TTC549 (cell line): ENCODE measurements around the gene LSS.
"Not testable (repeated sequence)": the region's sequence is repeated elsewhere in the genome, so short reads cannot be mapped to it uniquely, and the experiment has no call there.

Experiments
- FAIRE-seq: peaks from 2 replicates; lab custom pipeline; 2012; peaks lifted over from hg19 to GRCh38; lab: Jason Lieb, UNC

The LSS gene

GRCh38 chr21:46185716-46186115 lies 42.9 kb downstream of the LSS start:
- FAIRE-seq, result no peak

GRCh38 chr21:46184625-46185555 lies 43.7 kb downstream of the LSS start:
- no peak for FAIRE-seq

DNA sequence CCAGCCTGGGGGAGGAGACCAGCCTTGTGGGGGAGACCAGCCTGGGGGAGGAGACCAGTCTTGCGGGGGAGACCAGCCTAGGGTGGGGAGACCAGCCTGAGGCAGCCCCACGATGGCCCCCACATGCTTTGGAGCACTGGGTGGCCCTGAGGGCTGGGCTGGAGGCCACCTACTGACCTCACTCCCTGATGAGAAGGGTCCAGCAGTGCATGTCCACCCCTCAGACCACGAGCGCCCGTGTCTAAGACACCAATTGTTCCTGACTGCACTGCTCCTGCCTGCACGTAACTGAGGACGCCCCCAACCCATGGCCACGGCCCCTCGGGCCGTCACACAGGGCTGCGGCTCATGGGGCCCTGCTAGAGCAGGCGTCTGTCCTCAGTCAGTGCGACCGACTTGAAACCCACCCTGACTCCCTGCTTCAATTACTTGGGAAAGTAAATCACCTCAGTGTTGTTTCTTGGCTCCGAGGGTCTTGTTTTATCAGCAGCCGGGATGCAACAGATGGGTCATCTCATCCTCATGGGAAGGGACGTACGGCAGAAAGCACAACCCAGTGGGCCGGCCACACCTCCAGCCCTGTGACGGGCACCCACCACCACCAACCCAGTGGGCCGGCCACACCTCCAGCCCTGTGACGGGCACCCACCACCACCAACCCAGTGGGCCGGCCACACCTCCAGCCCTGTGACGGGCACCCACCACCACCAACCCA lies 44.5 kb downstream of the LSS start, which contains the start of gene SPATC1L:
TSS of gene SPATC1L (minus strand) at position 550 of the 715 bp plus-strand sequence. CDS start 1,643 bp downstream, outside the sequence.
- no peak for FAIRE-seq

DNA sequence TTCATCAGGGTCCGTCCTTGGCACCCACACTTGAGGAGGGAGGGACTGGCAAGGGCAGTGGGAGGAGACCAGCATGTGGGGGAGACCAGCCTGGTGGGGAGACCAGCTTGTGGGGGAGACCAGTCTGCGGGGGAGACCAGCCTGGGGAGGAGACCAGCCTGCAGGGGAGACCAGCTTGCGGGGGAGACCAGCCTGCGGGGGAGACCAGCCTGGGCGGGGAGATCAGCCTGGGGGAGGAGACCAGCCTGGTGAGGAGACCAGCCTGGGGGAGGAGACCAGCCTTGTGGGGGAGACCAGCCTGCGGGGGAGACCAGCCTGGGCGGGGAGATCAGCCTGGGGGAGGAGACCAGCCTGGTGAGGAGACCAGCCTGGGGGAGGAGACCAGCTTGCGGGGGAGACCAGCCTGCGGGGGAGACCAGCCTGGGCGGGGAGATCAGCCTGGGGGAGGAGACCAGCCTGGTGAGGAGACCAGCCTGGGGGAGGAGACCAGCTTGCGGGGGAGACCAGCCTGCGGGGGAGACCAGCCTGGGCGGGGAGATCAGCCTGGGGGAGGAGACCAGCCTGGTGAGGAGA lies 45.2 kb downstream of the LSS start:
- FAIRE-seq, result not testable (repeated sequence)

- FAIRE-seq, result no peak
Measured at GRCh38 chr21:46182548-46183336, 45.8 kb downstream of the LSS start.

- no peak for FAIRE-seq
Measured at GRCh38 chr21:46181953-46182547, 46.5 kb downstream of the LSS start.

- no peak for FAIRE-seq
Measured at GRCh38 chr21:46181436-46181835, 47.1 kb downstream of the LSS start.

DNA sequence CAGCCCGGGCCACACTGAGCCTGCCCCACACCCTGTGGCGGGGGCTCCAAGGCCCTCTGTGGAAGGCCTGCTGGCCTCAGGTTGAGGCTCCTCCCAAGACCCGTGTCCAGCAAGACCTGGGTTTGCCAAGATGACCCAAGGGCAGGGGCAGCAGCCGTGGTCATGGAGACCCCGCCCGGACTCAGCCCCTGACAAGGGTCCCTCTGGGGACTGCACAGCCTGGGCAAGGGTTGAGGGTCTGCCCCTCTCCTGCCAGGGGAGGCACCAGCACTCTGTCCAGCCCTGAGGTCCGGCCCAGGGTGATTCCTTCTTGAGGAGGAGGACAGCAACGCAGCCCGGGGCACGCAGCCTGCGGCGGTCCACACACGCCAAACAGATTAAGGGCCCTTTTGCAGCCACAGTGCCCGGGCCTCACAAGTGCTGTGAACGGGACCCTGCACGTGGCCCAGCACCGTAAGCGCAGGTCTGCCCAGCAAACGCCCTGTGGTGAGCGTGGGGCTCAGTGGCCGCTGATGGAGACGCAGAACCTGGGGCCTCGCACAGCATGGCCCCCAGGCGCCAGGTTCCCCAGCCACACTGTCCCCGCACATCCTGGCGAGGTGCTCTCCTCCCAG lies 47.7 kb downstream of the LSS start:
- FAIRE-seq, result no peak

DNA sequence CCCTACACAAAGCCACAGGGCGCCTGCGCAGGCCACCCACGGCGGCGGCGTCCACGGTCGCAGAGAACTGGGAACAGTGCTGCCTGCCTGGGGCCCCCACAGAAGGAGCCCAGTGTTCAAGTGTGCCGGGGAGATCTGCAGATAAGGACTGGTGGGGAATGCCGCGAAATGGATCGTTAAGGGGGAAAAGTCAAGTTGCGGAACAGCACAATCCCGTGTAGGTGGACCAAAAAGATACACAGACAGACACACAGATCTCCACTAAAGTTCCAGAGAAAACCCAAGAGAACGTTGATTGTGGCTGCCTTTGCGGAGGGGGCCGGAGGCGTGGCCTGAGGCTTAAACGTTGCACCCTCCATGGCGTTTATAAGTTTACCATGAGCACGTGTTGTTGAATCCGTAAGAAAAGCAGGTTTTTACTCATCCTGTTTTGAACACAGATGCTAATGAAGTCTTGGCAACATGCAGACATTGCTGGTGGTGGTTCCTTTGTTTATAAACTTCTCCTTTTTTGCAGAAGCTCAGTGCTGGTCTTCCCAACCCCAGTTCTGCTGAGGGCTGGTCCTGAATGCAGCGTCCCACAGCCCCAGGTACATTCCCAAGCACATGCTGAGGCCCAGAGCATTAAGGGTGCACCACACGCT lies 48.4 kb downstream of the LSS start:
- no peak for FAIRE-seq

GRCh38 chr21:46179708-46180078 lies 48.9 kb downstream of the LSS start:
- FAIRE-seq, result no peak

GRCh38 chr21:46178961-46179360 lies 49.6 kb downstream of the LSS start:
- no peak for FAIRE-seq

GRCh38 chr21:46176443-46177129 lies 52.0 kb downstream of the LSS start:
- FAIRE-seq, result not testable (repeated sequence)

GRCh38 chr21:46173573-46173972 lies 55.0 kb downstream of the LSS start:
- no peak for FAIRE-seq

- no peak for FAIRE-seq
Measured at GRCh38 chr21:46172863-46173528, 55.6 kb downstream of the LSS start.

DNA sequence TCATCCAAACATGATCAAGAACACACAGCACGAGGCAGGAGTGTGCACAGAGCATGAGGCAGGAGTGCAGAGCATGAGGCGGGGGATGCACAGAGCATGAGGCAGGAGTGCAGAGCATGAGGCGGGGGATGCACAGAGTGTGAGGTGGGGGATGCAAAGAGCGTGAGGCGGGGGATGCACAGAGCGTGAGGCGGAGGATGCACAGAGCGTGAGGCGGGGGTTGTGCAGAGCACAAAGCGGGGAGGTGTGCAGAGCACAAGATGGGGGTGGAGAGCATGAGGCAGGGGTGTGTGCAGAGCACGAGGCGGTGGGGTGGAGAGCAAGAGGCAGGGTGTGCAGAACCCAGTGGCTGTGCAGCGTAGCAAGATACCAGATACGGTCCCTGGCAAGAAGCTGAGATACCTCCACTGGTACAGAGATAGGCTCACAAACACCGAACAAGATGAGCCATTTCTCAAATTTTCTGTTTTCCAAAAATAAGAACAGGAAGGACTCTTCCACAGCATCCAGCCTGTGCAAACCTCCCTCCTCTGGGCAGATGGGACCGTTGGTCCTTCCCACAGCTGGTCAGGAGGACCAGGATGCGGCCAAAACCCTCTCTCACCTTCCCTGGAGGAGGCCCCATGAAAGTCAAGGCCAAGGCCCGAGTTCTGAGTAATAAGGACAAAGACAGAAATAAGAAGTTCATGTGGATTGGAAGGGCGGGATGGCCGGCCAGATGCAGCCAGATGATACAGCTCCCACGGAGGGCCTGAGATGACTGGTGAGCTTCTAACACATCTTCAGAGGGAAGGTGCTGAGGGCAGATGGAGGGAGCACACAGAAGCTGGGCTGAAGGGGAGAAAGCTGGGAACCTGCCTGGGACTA lies 56.3 kb downstream of the LSS start:
- FAIRE-seq, result no peak

- FAIRE-seq, result no peak
Measured at GRCh38 chr21:46171585-46171984, 57.0 kb downstream of the LSS start.

GRCh38 chr21:46170436-46171193 lies 58.0 kb downstream of the LSS start:
- FAIRE-seq, result not testable (repeated sequence)
